Fibroblast of peridontal ligament (primary cell): ENCODE data around the gene SLAMF9.

ENCODE experiments used
- DNase-seq: peaks from one replicate; pipeline ENCODE4 v3.0.0-alpha.2; 2010; ENCODE audit errors: extremely low read depth

The SLAMF9 gene

DNA sequence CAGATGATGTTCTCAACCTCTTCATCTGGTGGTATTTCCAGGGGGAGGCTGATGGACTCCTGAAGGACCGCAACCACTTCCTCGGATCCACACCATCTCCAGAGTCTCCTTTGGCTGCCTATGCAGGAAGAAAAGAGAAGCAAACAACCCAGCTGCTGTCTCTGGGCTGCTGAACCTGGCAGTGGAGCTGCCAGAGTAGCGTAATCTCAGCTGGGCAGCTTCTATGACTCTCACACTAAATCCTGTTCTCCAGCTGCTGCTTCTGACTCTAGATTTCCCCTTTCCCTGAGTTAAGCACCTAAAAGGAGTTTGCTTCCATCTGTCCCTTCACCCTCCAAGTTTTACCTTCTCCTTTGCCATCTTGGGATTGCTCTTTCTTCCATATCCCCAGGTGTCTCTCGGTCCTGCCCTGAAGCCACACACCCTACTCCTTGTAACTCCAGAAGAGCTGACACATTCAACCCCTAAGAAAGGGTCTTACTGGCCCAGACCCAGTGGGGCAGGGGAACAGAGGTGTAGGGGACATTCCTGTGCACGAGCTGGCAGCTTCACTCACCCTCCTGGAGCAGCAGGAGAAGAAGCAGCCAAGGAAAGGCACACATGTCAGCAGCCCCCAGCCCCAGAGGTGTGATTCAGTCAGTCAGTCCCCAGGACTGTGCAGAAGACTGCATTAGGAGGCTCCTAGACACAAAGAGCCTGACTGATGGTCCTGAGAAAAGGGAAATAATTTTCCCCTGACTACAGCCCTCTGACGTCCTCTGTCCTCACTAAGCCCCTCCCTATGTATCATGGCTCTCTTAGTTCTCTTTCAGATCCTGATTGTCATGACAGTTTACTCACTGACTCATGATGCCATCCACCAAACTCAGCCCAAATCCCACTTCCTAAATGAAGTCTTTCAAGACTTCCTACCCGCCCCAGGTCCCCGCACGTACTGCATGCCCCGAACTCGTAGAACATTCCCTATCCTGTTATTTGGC is at the start of gene SLAMF9:
Gene SLAMF9 (minus strand): TSS at position 702 of the 980 bp plus-strand sequence. CDS start 100 bp downstream, at position 602.
- DNase-seq: peak; percentile 38

DNA sequence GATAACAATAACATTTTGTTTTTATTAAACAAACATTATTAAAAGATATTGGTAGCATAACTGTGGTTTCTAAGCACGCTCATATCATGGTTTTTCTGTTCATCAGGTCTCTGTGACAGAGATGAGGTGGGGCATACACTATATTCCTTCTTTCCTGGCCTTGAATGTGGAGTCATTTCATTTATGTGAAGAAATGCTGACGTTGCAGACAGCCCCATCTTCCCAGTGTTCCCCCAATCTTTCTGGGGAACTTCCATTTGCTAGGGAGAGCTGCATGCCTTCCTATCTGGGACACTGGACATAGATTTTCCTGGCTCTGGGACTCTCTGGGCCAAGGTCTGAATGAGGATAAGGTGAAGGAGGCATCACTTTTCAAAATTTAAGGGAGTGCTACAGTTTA is 47.4 kb upstream of the SLAMF9 start:
- no peak for DNase-seq

DNA sequence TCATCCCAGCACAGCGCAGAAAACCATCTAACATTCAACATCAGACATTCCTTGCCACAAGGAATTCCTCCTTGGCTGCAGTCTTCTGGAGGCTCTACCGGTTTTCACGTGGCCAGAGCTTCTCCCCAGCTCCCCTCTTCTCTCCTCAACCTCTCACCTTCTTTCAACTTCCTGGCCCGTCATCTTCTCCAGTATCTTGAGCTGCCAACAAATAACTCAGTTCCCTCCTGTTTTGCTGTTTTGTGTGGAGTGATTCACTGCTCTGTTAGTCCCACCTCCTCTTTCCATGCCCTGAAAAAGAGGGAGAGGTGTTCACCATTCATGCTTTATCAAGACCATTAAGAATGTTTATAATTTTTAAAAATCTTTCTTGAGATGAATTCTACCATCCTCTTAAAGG is 45.2 kb upstream of the SLAMF9 start:
- no peak for DNase-seq

DNA sequence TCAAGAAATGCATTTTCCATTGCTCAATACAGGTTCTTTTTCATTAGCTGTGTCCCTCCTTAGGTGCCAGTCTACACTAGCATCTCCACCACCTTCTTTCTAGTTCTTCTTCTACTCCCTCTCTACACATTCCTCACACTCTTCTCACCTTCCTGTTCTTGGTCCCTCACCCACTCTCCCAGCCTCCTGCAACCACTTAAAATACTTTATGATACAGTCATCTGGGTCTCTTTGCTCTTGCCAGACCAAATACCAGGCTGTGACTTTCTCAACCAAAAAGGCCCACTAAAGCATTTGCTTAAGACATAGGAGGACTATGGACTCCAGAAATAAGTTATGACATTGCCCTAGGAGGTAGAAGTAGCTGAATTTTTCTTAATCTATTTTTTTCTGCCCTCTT is 42.6 kb upstream of the SLAMF9 start:
- DNase-seq: peak; percentile 91

DNA sequence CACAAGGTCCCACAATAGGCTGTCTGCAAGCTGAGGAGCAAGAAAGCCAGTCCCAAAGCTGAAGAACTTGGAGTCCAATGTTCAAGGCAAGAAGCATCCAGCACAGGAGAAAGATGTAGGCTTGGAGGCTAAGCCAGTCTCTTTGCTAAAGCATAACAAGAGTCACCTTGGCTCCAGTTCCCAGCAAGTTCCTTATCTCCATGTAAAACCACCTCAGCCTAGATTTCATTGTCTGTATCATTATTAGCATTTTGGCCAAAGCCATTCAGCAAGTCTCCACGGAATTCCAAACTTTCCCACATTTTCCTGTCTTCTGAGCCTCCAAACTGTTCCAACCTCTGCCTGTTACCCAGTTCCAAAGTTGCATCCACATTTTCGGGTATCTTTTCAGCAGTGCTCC is 40.9 kb upstream of the SLAMF9 start:
- no peak for DNase-seq

DNA sequence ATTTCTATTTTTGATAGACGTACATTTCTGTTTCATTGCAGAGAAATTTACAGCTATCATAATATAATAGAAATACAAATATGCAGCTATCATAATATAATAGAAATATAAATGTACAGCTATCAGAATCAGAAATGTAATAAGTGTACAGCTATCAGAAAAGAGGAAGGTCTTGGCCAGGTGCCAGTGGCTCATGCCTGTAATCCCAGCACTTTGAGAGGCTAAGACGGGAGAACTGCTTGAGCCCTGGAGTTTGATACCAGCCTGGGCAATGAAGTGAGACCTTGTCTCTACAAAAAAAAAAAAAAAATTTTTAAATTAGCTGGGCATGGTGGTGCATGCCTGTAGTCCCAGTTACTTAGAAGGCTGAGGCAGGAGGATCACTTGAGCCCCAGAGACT is 39.9 kb upstream of the SLAMF9 start:
- no peak for DNase-seq

DNA sequence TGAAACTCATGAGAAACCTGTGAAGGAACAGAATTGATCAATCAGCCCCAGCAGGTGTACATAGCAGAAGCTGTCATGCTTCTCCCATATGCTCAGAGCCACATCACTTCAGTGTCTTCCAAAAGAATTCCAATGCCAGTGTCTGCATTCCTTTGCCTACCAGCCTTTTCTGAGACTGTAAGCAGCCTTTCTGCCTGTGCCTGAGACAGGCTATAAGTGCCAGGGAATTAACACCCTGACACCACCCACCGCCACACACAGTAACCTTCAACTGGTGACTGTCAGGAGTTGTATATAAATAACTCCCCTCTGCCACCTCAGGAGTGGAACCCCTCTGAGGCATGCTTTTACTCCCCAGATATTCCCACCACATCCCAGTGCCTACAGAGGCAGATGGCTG is 38.1 kb upstream of the SLAMF9 start:
- DNase-seq: no peak

DNA sequence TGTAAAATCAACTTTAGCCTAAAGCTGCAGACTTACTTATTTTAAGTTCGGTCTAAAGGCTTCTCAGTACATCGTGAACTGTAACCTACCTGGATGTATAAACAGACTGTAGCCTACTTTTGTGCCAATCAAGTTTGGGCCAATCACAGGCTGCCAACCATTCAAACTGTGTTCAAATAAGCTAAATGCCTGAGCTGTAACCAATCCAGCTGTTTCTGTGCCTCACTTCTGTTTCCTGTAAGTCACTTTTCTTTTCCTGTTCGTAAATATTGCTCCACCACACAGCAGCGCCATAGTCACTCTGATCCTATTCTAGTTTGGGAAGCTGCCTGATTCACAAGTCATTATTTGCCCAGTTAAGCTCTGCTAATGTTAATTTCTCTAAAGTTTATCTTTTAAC is 37.5 kb upstream of the SLAMF9 start:
- DNase-seq: peak; percentile 45

DNA sequence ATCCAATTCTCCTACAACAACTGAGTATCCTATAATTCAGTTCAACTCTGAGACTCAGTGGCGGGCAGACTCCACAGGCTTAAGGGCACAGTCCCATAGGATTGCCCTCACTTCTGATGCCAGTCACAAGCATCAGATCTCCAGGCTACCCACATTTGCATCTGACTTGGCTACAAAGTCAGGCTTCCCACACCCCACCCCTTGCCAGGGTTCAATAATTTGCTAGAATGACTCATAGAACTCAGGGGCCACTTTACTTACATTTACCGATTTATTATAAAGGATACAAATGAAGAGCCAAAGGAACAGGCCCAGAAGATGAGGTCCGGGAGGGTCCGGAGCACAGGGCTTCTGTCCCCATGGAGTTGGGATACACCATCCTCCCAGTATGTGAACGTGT is 36.0 kb upstream of the SLAMF9 start:
- DNase-seq: no peak

DNA sequence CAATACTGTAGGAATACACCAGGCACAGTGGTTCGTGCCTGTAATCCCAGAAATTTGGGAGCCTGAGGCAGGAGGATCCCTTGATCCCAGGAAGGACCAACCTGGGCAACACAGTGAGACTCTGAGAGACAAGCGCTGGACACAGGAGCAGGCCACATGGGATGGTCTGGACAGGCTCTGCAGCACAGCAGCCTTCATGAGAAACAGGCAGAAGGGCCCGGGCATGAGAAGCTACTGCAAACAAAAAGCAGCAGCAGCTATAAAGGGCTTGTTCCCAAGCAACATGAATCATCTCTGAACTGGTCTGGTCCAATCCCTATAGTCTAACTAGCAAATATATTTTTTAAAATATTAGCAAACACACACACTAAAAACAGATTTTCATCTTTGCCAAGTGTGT is 35.5 kb upstream of the SLAMF9 start:
- DNase-seq: peak; percentile 41

DNA sequence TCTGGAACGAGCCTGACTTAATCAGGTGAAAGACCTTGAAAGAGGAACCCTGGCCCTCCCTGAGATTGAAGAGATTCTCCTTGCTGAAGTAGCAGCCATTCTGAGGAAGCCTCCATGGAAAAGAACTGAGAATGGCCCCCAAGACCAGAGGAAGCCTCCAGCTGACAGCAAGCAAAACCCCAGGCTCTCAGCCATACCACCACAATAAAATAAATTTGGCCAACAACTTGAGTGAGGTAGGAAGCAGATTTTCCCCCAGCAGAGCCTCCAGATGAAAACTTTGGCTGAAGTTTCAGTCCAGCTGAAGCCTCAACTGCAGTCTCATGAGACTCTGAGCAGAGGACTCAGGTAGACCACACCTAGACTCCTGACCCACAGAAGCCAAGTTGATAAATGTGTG is 34.0 kb upstream of the SLAMF9 start:
- DNase-seq: no peak

DNA sequence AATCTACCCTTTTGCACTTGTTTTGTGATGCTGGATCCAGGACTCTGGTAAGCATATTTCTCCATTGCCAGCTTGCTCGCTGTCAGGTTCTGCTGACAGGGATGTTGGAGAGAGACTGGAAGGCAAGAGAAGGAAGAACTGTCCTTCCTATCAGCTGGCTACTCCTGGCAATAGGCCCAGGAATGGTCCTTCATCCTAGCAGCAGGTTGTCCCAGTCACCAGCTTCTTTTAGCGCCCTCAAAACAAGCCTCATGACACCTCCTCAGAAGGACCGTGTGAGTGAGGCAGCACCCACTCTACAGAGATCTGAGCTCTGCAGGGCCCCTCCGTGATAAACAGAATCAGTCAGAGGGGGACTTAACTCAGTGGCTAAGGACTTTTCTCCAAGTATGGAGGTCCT is 33.1 kb upstream of the SLAMF9 start:
- no peak for DNase-seq

DNA sequence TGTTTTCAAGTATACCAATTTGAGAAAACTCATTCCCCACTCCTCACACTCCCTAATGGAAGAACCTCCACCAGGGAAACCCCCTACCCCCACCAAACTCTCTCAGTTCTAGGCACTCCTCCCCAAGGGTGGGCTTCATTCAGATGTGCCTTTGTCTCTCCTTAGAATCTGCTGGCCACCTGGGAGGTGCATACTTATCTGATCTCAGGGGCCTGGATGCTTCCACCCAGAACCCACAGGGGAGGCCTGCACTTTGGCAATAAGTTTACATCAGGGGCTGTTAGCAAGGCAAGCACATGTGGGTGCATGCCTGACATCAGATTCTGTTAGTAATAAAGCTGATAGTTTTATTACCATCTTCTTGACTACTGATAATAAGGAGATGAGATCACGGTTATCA is 32.5 kb upstream of the SLAMF9 start:
- DNase-seq: no peak

DNA sequence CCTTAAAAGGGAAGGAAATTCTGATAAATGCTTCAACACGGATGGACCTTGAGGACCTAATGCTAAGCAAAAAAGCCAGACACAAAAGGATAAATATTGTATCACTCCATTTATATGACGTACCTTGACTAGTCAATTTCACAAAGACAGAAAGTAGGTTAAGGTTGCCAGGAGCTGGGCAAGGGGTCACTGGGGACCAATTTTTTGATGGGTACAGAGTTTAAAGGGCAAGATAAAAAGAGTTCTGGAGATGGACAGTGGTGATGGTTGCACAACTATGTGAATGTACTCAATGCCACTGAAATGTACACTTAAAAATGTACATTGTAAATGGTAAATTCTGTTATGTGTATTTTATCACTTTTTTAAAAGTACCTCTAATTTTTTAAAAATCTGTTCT is 32.1 kb upstream of the SLAMF9 start:
- no peak for DNase-seq

DNA sequence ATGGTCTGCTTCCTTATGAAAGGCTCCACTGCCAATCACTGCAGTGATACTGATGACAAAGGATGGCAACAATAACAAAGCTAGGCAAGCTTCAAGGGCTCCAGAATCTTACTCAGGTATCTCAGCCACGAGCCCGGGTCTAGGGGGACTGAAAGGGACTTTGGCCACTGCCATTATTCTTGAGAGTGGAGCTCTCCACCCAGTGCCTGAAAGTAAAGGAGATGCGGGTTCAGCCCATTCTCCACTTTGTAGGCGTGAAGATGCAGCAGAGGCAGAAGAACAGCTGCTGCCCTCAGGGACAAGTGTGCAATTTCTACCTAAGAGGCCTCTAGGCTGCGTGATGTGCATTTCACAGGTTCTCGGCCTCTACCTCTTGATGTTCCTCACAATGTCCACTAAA is 31.4 kb upstream of the SLAMF9 start:
- DNase-seq: no peak

DNA sequence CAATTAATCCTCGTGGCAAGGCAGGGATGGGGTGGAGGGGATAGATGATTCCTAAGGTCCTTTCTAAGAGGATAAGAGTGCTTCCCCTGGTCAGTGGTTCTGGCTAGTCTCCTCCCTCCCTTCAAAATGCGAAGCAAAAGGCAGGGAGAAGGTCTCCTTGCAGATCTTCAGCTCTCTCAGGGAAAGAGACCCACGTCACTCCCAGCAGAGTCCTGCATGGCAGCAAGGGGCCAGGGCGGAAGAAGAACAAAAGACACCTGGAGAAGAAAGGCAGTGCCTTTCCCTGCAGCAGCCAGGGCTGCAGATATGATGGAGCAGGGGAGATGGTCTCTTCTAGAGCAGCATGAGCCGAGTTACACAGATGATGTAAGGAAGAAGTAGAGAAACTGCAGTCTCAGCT is 29.6 kb upstream of the SLAMF9 start:
- DNase-seq: no peak

DNA sequence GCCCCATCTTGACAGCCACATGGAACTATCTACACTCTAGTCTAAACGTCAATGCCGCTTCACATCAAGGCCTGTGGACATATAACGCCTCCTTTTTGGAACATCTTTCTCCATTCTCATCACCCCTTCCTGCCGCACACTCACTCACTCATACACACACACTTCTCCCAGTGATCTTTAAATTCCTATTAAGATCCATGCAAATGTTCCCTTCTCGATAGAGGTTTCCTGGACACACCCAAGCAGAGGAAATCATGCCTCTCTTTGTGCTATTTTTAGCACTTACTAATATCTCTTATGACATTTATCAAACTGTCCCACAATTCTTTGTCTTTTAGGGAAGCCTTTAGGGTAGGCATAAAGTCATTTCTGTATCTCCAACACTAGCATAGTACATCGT is 28.2 kb upstream of the SLAMF9 start:
- DNase-seq: no peak

DNA sequence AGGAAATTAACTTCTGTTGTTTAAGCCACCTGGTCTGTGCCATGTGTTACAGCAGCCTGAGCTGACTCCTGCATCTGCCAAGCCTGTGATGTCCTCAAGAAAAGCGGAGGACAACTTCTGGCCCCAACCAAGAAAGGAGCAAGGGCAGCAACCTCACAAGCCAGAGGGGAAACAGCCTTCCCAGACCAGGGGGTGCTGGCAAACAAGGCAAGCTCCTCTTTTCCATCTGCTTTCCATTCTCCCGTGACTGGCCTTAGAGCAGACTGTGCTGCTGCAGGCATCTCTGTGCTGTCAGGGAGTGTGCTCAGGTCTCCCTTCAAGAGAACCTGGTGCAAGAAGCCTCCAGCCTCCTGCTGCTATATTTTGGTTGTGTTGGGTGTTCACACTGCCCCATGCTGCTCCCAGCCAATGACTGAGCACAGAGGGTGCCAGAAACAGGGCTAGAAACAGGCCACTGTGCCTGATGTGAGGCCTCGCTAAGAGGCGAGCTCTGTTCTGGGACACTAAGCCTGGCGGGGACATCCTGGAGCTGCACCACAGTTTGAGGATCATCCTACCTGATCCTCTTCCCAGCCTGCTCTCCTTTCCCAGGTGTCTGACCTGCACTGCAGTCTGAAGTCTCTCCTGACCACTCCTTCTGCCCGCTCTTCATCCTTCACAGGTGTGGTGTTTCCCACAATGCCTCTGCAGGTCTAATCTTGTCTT is 27.5 kb upstream of the SLAMF9 start:
- DNase-seq: no peak

DNA sequence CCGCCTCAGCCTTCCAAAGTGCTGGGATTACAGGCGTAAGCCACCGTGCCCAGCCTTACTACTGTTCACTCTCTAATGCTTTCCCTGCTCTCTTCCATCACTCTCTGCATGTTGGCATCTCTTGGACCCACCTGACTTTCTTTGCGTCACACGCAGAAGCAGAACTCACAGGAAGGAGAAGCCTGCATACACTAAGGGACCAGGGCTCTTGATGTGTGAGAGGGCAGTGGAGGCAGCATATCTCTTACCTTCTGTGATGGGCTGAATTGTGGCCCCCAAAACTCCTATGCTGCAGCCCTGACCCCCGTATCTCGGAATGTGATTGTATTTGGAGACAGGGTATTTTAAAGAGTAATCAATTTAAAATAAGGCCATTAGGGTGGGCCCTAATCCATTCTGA is 26.7 kb upstream of the SLAMF9 start:
- DNase-seq: no peak

DNA sequence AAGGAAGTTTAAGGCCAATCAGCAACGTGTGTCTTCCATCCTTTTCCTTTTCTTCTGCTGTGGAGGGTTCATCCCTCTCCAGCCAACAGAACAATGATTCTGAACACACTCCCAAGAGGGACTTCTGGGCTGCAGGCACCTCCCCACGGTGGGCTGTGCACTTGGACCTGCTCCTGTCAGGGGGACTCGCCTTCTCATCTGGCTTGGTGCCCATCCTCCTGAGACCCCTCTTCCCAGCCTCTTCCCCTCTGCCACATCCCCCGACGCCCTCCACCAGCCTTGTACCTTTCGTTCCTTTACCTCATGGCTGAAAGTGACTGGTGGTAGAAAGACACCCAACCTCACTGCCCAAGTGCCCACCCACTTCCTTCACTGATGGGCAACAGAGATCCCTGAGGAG is 26.0 kb upstream of the SLAMF9 start:
- DNase-seq: no peak

DNA sequence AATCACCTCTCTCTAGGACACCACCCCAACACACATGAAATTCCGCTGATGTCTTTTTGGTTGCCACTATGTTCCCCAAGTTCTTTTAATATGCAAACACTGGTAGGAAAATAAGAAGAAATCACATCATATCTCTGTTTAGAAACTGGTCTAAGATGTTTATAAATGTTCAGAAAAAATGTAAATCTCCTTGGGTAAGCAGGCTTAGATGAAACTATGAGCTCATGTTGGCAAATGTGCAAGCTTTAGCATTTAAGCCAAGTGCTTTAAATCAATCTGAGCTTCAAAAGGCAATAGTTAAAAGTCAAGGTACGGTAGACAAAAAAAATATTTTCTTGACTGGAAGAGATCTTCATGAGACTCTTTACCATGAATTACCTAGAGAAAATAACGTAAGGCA is 25.2 kb upstream of the SLAMF9 start:
- peak; percentile 83 for DNase-seq

DNA sequence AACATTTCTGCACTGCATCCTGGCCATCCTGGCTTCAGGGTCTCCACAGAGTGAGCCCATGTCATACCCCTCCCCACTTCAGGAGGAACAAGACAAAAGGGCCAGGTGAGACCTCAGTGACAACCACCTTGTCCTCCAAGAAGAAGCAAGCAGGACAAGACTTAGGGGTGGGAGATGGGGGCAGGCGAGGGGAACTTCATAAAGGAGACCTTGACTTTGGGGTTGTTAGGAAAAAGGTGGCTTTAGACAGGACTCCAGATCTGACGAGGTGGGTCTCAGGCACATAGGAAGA is 24.0 kb upstream of the SLAMF9 start:
- DNase-seq: no peak

DNA sequence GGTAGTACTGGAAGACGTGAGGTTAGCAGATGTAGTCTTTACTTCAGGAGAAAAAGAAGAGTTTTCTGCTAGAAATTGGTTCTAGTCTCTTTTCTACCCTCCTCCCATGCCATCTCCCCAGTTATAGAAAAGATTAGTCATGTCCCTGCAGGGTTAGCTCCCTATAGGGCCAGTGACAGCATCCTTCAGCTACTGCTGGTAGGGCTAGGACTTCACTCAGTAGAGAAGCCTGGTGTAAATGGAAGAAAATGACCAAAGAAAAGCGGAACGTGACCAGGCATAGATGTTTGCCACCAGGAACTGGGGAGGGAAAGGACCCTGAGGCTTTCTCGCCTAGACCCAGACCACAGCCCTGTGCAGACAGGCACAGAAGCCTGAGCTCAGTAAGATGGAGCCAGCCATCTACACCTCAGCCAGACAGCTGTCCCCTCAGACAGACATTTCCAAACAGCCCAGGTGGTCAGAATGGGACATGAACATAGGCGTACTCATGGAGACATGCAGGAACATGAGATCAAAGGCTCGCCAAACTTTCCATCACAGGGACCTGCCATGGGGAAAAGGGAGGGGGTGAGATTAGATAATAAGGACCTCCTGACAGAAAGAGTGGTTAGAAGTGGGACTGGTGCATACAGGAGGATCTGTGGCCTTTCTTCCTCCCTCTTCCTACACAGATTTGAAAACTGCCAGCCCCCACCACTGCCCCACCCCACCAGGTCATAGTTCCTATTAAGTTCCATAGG is 23.5 kb upstream of the SLAMF9 start:
- no peak for DNase-seq
